ENCODE data around the gene ACTR2.

- TF ChIP-seq, protein P1, sequence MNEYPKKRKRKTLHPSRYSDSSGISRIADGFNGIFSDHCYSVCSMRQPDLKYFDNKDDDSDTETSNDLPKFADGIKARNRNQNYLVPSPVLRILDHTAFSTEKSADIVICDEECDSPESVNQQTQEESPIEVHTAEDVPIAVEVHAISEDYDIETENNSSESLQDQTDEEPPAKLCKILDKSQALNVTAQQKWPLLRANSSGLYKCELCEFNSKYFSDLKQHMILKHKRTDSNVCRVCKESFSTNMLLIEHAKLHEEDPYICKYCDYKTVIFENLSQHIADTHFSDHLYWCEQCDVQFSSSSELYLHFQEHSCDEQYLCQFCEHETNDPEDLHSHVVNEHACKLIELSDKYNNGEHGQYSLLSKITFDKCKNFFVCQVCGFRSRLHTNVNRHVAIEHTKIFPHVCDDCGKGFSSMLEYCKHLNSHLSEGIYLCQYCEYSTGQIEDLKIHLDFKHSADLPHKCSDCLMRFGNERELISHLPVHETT (CRISPR knock-in tag; conservative IDR thresholded peaks at IDR 0.05), result no peak
- no peak for TF ChIP-seq ZC3H4 (CRISPR knock-in tag; IDR thresholded peaks at IDR 0.05; ENCODE audit: borderline replicate concordance)
- no peak for TF ChIP-seq SSRP1 (CRISPR knock-in tag; IDR thresholded peaks at IDR 0.05)
- TF ChIP-seq SNAI1 (CRISPR knock-in tag; IDR thresholded peaks at IDR 0.05; ENCODE audit: borderline replicate concordance), result no peak
- no peak for TF ChIP-seq KDM5A (IDR thresholded peaks at IDR 0.05; ENCODE audit: borderline replicate concordance, low read length)
- TF ChIP-seq CTCF (CRISPR knock-in tag; IDR thresholded peaks at IDR 0.05), result no peak
- no peak for TF ChIP-seq CREM (IDR thresholded peaks at IDR 0.05)
- no peak for TF ChIP-seq CREM (CRISPR knock-in tag; IDR thresholded peaks at IDR 0.05)
- TF ChIP-seq TP53 (CRISPR knock-in tag; conservative IDR thresholded peaks at IDR 0.05), result no peak
- no peak for TF ChIP-seq TFAP4 (IDR thresholded peaks at IDR 0.05; ENCODE audit: borderline replicate concordance, low read depth)
- TF ChIP-seq SRSF1 (optimal IDR thresholded peaks at IDR 0.05; ENCODE audit: low read depth, low read length), result no peak
- TF ChIP-seq ARID5B (CRISPR knock-in tag; IDR thresholded peaks at IDR 0.05), result no peak
- TF ChIP-seq, protein P2, sequence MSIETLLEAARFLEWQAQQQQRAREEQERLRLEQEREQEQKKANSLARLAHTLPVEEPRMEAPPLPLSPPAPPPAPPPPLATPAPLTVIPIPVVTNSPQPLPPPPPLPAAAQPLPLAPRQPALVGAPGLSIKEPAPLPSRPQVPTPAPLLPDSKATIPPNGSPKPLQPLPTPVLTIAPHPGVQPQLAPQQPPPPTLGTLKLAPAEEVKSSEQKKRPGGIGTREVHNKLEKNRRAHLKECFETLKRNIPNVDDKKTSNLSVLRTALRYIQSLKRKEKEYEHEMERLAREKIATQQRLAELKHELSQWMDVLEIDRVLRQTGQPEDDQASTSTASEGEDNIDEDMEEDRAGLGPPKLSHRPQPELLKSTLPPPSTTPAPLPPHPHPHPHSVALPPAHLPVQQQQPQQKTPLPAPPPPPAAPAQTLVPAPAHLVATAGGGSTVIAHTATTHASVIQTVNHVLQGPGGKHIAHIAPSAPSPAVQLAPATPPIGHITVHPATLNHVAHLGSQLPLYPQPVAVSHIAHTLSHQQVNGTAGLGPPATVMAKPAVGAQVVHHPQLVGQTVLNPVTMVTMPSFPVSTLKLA (IDR thresholded peaks at IDR 0.05), result no peak
These were observed 70.5 kb downstream of the ACTR2 start for GRCh38 chr2:65298089-65298488.

All from HepG2 (cell line).